Measurements from ENCODE around the gene SGMS1.
"Not testable (repeated sequence)": the region's sequence is repeated elsewhere in the genome, so short reads cannot be mapped to it uniquely, and the experiment has no call there.

The SGMS1 gene

GRCh38 chr10:50582046-50582445, 41.7 kb downstream of the SGMS1 start:
- no peak for DNase-seq (ENCODE audit: low spot score)

GRCh38 chr10:50580262-50580891, 43.4 kb downstream of the SGMS1 start:
- no peak for DNase-seq (ENCODE audit: low spot score)

- no peak for DNase-seq (ENCODE audit: low spot score)
Measured at GRCh38 chr10:50579491-50580261, 44.1 kb downstream of the SGMS1 start.

- no peak for DNase-seq (ENCODE audit: low spot score)
Measured at GRCh38 chr10:50578949-50579348, 44.8 kb downstream of the SGMS1 start.

- DNase-seq (ENCODE audit: low spot score) = no peak
Measured at GRCh38 chr10:50577681-50578350, 45.9 kb downstream of the SGMS1 start.

GRCh38 chr10:50577010-50577409, 46.7 kb downstream of the SGMS1 start:
- DNase-seq (ENCODE audit: low spot score) = no peak

- no peak for DNase-seq (ENCODE audit: low spot score)
Measured at GRCh38 chr10:50576245-50576815, 47.4 kb downstream of the SGMS1 start.

GRCh38 chr10:50575477-50576244, 48.1 kb downstream of the SGMS1 start:
- no peak for DNase-seq (ENCODE audit: low spot score)

- no peak for DNase-seq (ENCODE audit: low spot score)
Measured at GRCh38 chr10:50574931-50575330, 48.8 kb downstream of the SGMS1 start.

GRCh38 chr10:50574305-50574704, 49.5 kb downstream of the SGMS1 start:
- no peak for DNase-seq (ENCODE audit: low spot score)

- no peak for DNase-seq (ENCODE audit: low spot score)
Measured at GRCh38 chr10:50572017-50572491, 51.7 kb downstream of the SGMS1 start.

GRCh38 chr10:50568750-50569149, 55.0 kb downstream of the SGMS1 start:
- DNase-seq (ENCODE audit: low spot score) = not testable (repeated sequence)

- no peak for DNase-seq (ENCODE audit: low spot score)
Measured at GRCh38 chr10:50567384-50567783, 56.4 kb downstream of the SGMS1 start.

- DNase-seq (ENCODE audit: low spot score) = no peak
Measured at GRCh38 chr10:50566150-50566549, 57.6 kb downstream of the SGMS1 start.

- DNase-seq (ENCODE audit: low spot score) = no peak
Measured at GRCh38 chr10:50565301-50566083, 58.3 kb downstream of the SGMS1 start.

- DNase-seq (ENCODE audit: low spot score) = no peak
Measured at GRCh38 chr10:50563906-50564305, 59.9 kb downstream of the SGMS1 start.

- DNase-seq (ENCODE audit: low spot score) = peak; percentile 13
Measured at GRCh38 chr10:50561816-50562215, 61.9 kb downstream of the SGMS1 start.

- no peak for DNase-seq (ENCODE audit: low spot score)
Measured at GRCh38 chr10:50561266-50561665, 62.5 kb downstream of the SGMS1 start.

- DNase-seq (ENCODE audit: low spot score) = no peak
Measured at GRCh38 chr10:50560370-50560769, 63.4 kb downstream of the SGMS1 start.

- DNase-seq (ENCODE audit: low spot score) = no peak
Measured at GRCh38 chr10:50558371-50558770, 65.4 kb downstream of the SGMS1 start.

GRCh38 chr10:50557130-50557682, 66.5 kb downstream of the SGMS1 start:
- DNase-seq (ENCODE audit: low spot score) = no peak

All from CD4-positive, alpha-beta T cell treated with Interleukin-15 for 4 hours (primary cell).